ENCODE results near the gene IMPACT.
A peak's percentile ranks its signal among the peaks of the same experiment; 100 is the strongest.

The IMPACT gene

GRCh38 chr18:24485681-24486080 lies 59.2 kb downstream of the IMPACT start:
- DNase-seq = no peak

DNA sequence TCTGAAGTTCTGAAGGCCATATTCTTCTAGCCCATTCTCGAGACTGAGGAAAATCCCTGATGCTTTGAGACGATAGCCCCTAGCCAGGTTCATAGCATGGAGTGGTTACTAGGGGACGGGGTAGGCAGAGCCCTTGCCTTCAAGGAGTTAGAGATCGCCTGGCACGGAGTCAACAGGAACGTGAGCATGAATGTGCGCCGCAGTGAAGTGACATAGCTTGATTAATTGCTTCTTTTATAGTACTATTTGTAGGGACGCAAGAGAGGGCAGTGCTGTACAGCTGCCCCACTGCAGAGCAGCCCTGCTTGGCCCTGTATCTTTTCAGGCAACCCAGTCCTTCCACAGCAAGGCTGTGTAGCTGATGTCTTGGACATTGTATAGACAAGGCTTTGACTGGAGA lies 60.2 kb downstream of the IMPACT start:
- peak; percentile 24 to 25 for DNase-seq

GRCh38 chr18:24488824-24489493 lies 62.5 kb downstream of the IMPACT start:
- peak in 1 of 2 experiments; percentile 13 for DNase-seq

GRCh38 chr18:24490539-24490938 lies 64.1 kb downstream of the IMPACT start:
- DNase-seq = no peak

DNA sequence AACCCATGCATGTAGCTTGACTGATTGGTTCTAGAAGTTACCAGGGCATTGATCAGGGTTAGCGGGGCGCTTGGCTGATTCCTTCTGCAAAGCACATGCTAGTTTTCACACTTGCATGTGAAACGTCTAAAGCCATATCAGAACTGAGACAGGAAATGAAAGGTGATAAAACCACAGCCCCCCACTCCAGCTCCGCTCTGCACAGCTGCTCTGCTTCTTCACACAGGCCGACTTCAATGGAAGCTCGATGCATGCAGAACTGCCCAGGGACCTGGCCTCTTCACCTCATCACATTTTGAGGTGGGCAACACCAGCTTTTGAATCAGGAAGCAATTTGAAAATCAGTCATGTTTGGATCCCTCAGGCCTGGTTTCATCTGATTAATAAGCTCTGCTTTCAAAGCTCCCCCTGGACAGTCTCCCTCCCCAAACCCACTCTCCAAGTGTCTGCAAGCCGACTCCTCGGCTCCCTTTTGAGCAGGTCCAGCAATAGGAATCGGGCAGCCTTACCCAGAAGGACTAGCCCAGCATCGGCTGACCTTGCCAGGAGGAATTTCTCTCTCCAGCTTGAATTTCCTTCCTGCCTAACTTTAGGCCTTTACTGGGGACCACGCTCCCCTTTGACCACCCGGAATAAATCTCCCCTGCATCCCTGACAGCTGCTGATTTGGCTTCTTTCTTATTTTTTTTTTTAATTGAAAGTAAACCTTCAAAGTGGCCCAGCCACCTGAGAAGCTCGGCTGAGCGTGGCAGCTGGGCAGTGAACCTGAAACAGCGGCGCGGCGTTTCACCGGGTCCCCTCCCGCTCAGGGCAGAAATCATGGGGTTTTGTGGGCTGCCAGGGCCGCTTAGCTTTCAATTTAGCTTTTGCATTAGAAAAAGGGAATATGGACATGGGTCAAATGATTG lies 65.7 kb downstream of the IMPACT start:
- DNase-seq = peak in 1 of 2 experiments; percentile 43

GRCh38 chr18:24494586-24494985 lies 68.1 kb downstream of the IMPACT start:
- DNase-seq = no peak

- DNase-seq = peak; percentile 20 to 37
Observed at GRCh38 chr18:24497031-24497754, 70.7 kb downstream of the IMPACT start.

GRCh38 chr18:24499814-24500213 lies 73.3 kb downstream of the IMPACT start:
- DNase-seq = no peak

DNA sequence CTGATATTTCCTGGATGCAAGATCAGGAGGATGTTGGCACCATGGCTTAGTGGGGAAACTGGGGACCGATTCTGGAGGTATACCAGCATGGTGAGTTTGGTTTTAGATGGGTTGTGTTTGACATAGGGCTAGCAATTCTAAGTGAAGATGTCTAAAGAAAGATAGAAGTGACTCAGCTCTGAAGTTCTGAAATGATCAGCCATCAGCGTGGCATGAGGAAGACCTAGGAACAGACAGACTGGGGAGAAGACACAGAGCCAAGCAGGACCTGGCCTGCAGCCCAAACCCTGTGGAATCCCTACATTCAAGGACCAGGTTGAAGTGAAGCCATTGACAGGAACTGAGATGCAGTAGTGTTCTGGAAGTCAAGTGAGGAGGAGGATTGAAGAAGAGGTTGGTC lies 73.7 kb downstream of the IMPACT start:
- DNase-seq = no peak

- no peak for DNase-seq
Observed at GRCh38 chr18:24500766-24501165, 74.3 kb downstream of the IMPACT start.

DNA sequence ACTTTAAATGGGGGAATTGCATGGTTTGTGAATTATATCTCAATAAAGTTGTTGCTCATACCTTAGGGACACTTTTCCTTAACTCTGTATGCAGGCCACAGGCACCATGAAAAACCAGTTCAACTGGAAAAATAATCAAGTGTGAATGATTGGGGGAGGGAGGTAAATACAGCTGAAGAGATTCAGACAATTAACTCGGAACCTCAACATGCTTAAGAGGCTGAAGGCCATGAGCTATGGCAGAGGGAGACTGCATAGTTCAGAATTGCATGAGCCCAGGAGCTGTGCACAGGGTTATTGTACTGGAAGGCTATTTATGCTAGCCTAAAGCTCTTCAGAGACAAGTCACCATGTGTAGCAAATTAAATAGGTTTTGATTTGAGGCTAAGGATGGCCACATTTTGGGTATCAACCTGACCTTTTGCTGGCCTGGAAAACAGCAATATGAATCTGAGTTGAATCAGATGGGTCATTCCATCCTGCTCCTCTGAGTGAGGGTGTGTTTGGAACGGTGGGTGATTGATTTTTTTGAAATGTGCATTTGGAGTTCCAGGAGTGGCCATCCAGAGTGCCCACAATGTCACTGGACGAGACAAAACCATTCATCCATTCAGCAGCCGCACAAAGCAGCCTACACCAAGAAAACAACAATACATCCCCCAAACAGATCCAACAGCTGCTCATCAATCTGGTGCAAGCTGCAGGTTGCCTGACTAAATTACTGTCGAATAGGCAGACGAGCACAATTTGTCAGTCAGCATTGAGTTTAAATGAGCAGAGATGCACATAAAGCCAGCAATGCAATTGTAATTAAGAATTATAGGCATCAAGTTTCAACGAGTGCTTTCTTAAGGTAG lies 76.4 kb downstream of the IMPACT start:
- no peak for DNase-seq

Measured in SHP77 (cell line).